ENCODE data around the gene KCNJ6.

DNA sequence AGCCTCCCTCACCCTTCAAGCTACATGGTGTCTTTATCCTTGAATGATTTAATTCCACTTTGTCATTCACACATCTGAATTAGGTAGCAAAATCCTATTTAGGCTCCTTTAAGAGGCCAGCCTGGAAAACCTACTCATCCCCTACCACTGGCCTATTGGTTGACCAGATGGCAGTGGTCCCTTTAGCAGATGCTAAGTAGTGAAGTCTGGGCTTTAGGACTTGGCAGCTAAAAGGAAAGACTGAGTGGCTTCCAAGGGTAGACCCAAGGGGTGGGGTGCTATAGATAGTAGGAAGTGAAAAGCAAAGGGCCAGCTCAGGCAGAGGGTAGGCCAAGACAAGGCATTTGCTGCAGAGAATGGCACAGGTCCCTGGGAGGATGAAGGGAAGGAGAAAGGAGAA, 46.6 kb downstream of the KCNJ6 start:
- TF ChIP-seq, protein P1, sequence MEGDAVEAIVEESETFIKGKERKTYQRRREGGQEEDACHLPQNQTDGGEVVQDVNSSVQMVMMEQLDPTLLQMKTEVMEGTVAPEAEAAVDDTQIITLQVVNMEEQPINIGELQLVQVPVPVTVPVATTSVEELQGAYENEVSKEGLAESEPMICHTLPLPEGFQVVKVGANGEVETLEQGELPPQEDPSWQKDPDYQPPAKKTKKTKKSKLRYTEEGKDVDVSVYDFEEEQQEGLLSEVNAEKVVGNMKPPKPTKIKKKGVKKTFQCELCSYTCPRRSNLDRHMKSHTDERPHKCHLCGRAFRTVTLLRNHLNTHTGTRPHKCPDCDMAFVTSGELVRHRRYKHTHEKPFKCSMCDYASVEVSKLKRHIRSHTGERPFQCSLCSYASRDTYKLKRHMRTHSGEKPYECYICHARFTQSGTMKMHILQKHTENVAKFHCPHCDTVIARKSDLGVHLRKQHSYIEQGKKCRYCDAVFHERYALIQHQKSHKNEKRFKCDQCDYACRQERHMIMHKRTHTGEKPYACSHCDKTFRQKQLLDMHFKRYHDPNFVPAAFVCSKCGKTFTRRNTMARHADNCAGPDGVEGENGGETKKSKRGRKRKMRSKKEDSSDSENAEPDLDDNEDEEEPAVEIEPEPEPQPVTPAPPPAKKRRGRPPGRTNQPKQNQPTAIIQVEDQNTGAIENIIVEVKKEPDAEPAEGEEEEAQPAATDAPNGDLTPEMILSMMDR (IDR thresholded peaks at IDR 0.05; ENCODE audit: poor library complexity): no peak
- no peak for TF ChIP-seq EZH2 (IDR thresholded peaks at IDR 0.05; ENCODE audit: borderline replicate concordance)

Data from hepatocyte (in vitro differentiated cells).